Neural progenitor cell (in vitro differentiated cells): Measurements from ENCODE around the gene SH3BP2. TPM values are rescaled to one million over a fixed set of nuclear protein-coding genes. Genes with fewer than 3 reads are reported as not detected.
A peak's percentile ranks its signal among the peaks of the same experiment; 100 is the strongest.

ENCODE experiments used
- DNase-seq: peaks from one replicate; pipeline ENCODE4 v3.0.0-alpha.2; 2016; ENCODE audit warnings: low spot score
- H2AFZ ChIP-seq: fragments of 200-600 bp; sonication (generic); replicated peaks from 2 replicates; pipeline ENCODE4 v1.6.1; 2016; ENCODE audit warnings: antibody characterized with exemption
- H3F3A ChIP-seq: fragments of 200-600 bp; sonication (generic); 2 replicates; pipeline ENCODE4 v1.6.1; 2016; ENCODE audit warnings: antibody characterized with exemption, low read depth
- H3K27ac ChIP-seq: fragments of 200-600 bp; sonication (generic); 2 replicates; pipeline ENCODE4 v1.5.1; 2016; ENCODE audit warnings: mild to moderate bottlenecking
- H3K27me3 ChIP-seq: fragments of 200-600 bp; sonication (generic); 2 replicates; pipeline ENCODE4 v1.6.1; 2016; ENCODE audit warnings: mild to moderate bottlenecking, moderate library complexity
- H3K36me3 ChIP-seq: fragments of 200-600 bp; sonication (generic); 2 replicates; pipeline ENCODE4 v1.5.1; 2016
- H3K4me1 ChIP-seq: fragments of 200-600 bp; sonication (generic); 2 replicates; pipeline ENCODE4 v1.6.1; 2016; ENCODE audit warnings: mixed run types
- H3K4me2 ChIP-seq: fragments of 200-600 bp; sonication (generic); 2 replicates; pipeline ENCODE4 v1.6.1; 2016
- H3K4me3 ChIP-seq: fragments of 200-600 bp; sonication (generic); 2 replicates; pipeline ENCODE4 v1.5.1; 2016
- H3K79me2 ChIP-seq: fragments of 200-600 bp; sonication (generic); 2 replicates; pipeline ENCODE4 v1.6.1; 2016; ENCODE audit warnings: low read depth
- H3K9ac ChIP-seq: fragments of 200-600 bp; sonication (generic); 2 replicates; pipeline ENCODE4 v1.6.1; 2016
- H3K9me3 ChIP-seq: fragments of 200-600 bp; sonication (generic); 2 replicates; pipeline ENCODE4 v1.5.1; 2016; ENCODE audit warnings: low read depth
- H4K20me1 ChIP-seq: fragments of 200-600 bp; sonication (generic); 2 replicates; pipeline ENCODE4 v1.6.1; 2016; ENCODE audit warnings: low read depth
- H3K27ac Mint-ChIP-seq: 3 replicates; pipeline ENCODE4 v1.8.0; 2021; ENCODE audit warnings: mixed read lengths
- H3K27me3 Mint-ChIP-seq: 2 replicates; pipeline ENCODE4 v1.8.0; 2022; ENCODE audit warnings: low read depth, mild to moderate bottlenecking, inconsistent platforms, moderate library complexity, mixed read lengths; ENCODE audit not compliant: insufficient read depth
- H3K36me3 Mint-ChIP-seq: 3 replicates; pipeline ENCODE4 v1.8.0; 2021; ENCODE audit warnings: mixed read lengths
- H3K4me1 Mint-ChIP-seq: 3 replicates; pipeline ENCODE4 v1.8.0; 2021; ENCODE audit warnings: mixed read lengths
- H3K4me3 Mint-ChIP-seq: 3 replicates; pipeline ENCODE4 v1.8.0; 2021; ENCODE audit warnings: mild to moderate bottlenecking, moderate library complexity, mixed read lengths
- H3K9me3 Mint-ChIP-seq: 3 replicates; pipeline ENCODE4 v1.8.0; 2020; ENCODE audit warnings: mixed read lengths
- CTCF ChIP-seq: fragments of 200-600 bp; sonication (generic); IDR thresholded peaks from 2 replicates; pipeline ENCODE4 v1.5.1; 2017; ENCODE audit warnings: antibody characterized with exemption, mild to moderate bottlenecking
- EZH2 ChIP-seq: fragments of 200-600 bp; sonication (generic); IDR thresholded peaks from 2 replicates; pipeline ENCODE4 v1.6.1; 2017; ENCODE audit warnings: antibody characterized with exemption, mild to moderate bottlenecking, moderate library complexity
- EZH2phosphoT487 ChIP-seq: fragments of 200-600 bp; sonication (generic); IDR thresholded peaks from 2 replicates; pipeline ENCODE4 v1.6.1; 2017; ENCODE audit warnings: antibody characterized with exemption
- total RNA-seq: library from RNA; depleted of rRNA; stranded (reverse); fragments of >200 nt; gene quantifications from 2 replicates; pipeline ENCODE4 v1.2.3, GENCODE V29; 2015; ENCODE audit warnings: low replicate concordance

The SH3BP2 gene
- total RNA-seq, 1 donor from 2014 or later, result 11.8 TPM

- no peaks in the 10 kb centered on the region for H3K9me3 ChIP-seq
- Mint-ChIP-seq H3K27ac (no peak overlapping the region), H3K36me3 (no peaks in the 10 kb centered on the region), H3K27me3 (peaks cover 15% of the 10 kb centered on the region), H3K4me1 (peaks cover 42% of the 10 kb centered on the region), H3K4me3 (no peak overlapping the region), H3K9me3 (no peaks in the 10 kb centered on the region)
- no peaks in the 10 kb centered on the region for H3K79me2 ChIP-seq
- no peaks in the 10 kb centered on the region for H3F3A ChIP-seq
- no peaks in the 10 kb centered on the region for H4K20me1 ChIP-seq
- H2AFZ ChIP-seq, result no peak overlapping the region
- H3K4me1 ChIP-seq, result peaks cover 28% of the 10 kb centered on the region
- H3K36me3 ChIP-seq, result no peaks in the 10 kb centered on the region
- TF ChIP-seq EZH2 (no peak), CTCF (no peak), EZH2phosphoT487 (no peak)
- H3K27me3 ChIP-seq, result no peaks in the 10 kb centered on the region
- no peak overlapping the region for H3K4me2 ChIP-seq
- no peak overlapping the region for H3K4me3 ChIP-seq
- H3K27ac ChIP-seq, result no peak overlapping the region
- no peak overlapping the region for H3K9ac ChIP-seq
- DNase-seq, result no peak
Observed at GRCh38 chr4:2808001-2808400, 15.1 kb downstream of the SH3BP2 start.

GRCh38 chr4:2809610-2810180, 16.8 kb downstream of the SH3BP2 start:
- H3K36me3 Mint-ChIP-seq, result no peaks in the 10 kb centered on the region

GRCh38 chr4:2810388-2810787, 17.5 kb downstream of the SH3BP2 start:
- H3K27ac ChIP-seq, result no peak overlapping the region
- Mint-ChIP-seq H3K9me3 (no peaks in the 10 kb centered on the region), H3K27me3 (peaks cover 18% of the 10 kb centered on the region), H3K27ac (peak overlapping the region; percentile 57), H3K36me3 (no peaks in the 10 kb centered on the region), H3K4me1 (peaks cover 48% of the 10 kb centered on the region), H3K4me3 (peak overlapping the region; percentile 21)
- peaks cover 28% of the 10 kb centered on the region for H3K4me1 ChIP-seq
- no peaks in the 10 kb centered on the region for H3K9me3 ChIP-seq
- no peaks in the 10 kb centered on the region for H3F3A ChIP-seq
- no peaks in the 10 kb centered on the region for H4K20me1 ChIP-seq
- no peak overlapping the region for H3K4me2 ChIP-seq
- H3K27me3 ChIP-seq, result no peaks in the 10 kb centered on the region
- no peak for DNase-seq
- no peak overlapping the region for H3K9ac ChIP-seq
- no peaks in the 10 kb centered on the region for H3K36me3 ChIP-seq
- TF ChIP-seq CTCF (no peak), EZH2 (no peak), EZH2phosphoT487 (no peak)
- H2AFZ ChIP-seq, result no peak overlapping the region
- H3K79me2 ChIP-seq, result no peaks in the 10 kb centered on the region
- H3K4me3 ChIP-seq, result no peak overlapping the region

More at GRCh38 chr4:2809610-2810180, 16.8 kb downstream of the SH3BP2 start:
- no peak overlapping the region for H3K9ac ChIP-seq
- no peak overlapping the region for H3K4me2 ChIP-seq
- H3K27ac ChIP-seq, result no peak overlapping the region
- no peaks in the 10 kb centered on the region for H3K79me2 ChIP-seq
- no peak overlapping the region for H2AFZ ChIP-seq
- H3F3A ChIP-seq, result no peaks in the 10 kb centered on the region
- H3K4me1 ChIP-seq, result peaks cover 28% of the 10 kb centered on the region
- no peaks in the 10 kb centered on the region for H4K20me1 ChIP-seq
- DNase-seq, result no peak
- Mint-ChIP-seq H3K4me1 (peaks cover 48% of the 10 kb centered on the region), H3K27me3 (peaks cover 18% of the 10 kb centered on the region), H3K27ac (no peak overlapping the region), H3K9me3 (no peaks in the 10 kb centered on the region), H3K4me3 (peak overlapping the region; percentile 72)
- H3K36me3 ChIP-seq, result no peaks in the 10 kb centered on the region
- H3K4me3 ChIP-seq, result no peak overlapping the region
- no peaks in the 10 kb centered on the region for H3K9me3 ChIP-seq
- TF ChIP-seq EZH2 (no peak), EZH2phosphoT487 (no peak), CTCF (no peak)
- H3K27me3 ChIP-seq, result no peaks in the 10 kb centered on the region
